Stimulated activated CD8-positive, alpha-beta memory T cell treated with anti-CD3 and anti-CD28 coated beads, Interleukin-12 subunit alpha, Interleukin-12 subunit beta, amount 100 ng/mL, for 1 hour (primary cell): ENCODE results near the gene TSACC.
"Not testable (repeated sequence)": the region's sequence is repeated elsewhere in the genome, so short reads cannot be mapped to it uniquely, and the experiment has no call there.

Experiments used
- DNase-seq: peaks from one replicate; pipeline ENCODE4 v3.0.0-alpha.2; 2020; ENCODE audit warnings: low read depth

The TSACC gene

GRCh38 chr1:156346636-156347035 lies 8.3 kb downstream of the TSACC start:
- DNase-seq, result no peak

- no peak for DNase-seq
Observed at GRCh38 chr1:156347331-156347730, 9.0 kb downstream of the TSACC start.

DNA sequence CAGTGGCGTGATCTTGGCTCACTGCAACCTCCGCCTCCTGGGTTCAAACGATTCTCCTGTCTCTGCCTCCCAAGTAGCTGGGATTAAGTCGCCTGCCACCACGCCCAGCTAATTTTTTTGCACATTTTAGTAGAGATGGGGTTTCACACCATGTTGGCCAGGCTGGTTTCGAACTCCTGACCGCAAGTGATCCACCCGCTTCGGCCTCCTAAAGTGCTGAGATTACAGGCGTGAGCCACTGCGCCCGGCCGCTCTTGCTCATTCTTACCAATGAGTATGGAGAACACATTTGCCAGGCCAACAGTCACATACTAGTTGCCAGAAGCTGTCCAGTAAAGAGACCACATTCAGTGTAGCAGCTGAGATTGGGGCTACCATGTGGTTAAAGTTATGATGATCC lies 14.2 kb downstream of the TSACC start:
- DNase-seq, result not testable (repeated sequence)

DNA sequence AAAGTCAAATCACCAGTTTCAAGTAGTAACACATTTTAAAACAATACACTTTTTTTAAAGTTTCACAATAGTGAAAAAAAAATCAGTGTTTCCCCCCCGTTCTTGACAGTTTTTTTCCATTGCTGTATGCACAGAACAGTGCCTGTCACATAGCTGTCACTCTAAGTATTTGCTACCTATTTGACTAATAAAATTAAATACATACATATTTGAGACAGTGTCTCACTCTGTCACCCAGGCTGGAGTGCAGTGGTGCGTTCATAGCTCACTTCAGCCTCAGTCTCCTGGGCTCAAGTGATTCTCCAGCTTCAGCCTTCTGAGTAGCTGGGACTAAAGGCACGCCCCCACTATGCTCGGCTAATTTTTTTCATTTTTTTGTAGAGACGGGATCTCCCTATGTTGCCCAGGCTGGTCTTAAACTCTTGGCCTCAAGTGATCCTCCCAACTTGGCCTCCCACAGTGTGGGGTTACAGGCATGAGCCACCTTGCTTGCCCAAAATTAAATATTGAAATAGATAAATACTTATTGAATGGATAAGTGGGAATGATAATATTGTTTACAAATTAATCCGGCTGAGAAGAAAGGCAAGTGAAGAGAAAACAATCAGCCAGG lies 18.0 kb downstream of the TSACC start:
- no peak for DNase-seq

- DNase-seq, result peak; percentile 44
Observed at GRCh38 chr1:156356875-156357534, 18.7 kb downstream of the TSACC start.

DNA sequence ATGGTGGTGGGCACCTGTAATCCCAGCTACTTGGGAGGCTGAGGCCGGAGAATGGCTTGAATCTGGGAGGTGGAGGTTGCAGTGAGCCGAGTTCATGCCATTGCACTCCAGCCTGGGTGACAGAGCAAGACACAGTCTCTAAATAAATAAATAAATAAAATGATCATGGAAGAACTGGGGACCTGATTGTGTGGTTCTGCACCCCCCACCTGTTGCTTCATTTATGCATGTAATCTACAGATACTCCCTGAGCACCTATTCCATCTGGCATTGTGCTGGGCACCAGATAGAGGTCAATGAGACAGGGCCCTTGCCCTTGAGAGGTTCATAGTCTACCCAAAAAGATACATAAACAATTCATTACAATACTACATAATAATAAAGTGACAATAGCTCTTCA lies 19.7 kb downstream of the TSACC start:
- no peak for DNase-seq

DNA sequence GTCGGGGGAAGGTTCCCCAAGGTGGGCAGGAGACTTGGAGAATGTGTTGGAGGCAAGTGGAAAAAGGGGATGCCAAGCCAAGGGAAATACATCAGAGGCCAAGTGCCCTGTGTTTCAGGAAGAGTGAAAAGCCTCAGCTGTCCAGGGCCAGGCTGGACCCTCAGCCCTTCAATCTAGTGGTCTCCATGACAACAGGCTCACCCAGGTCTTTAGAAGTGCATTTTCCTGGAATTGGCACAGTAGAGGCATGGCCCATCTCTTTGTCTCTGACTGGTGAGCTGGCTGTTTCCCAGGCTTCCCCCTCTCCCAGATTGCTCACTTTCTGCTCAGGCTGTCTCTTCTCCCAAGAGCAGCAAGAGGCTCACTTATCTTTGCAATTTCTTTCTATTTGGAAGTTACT lies 20.3 kb downstream of the TSACC start:
- no peak for DNase-seq

DNA sequence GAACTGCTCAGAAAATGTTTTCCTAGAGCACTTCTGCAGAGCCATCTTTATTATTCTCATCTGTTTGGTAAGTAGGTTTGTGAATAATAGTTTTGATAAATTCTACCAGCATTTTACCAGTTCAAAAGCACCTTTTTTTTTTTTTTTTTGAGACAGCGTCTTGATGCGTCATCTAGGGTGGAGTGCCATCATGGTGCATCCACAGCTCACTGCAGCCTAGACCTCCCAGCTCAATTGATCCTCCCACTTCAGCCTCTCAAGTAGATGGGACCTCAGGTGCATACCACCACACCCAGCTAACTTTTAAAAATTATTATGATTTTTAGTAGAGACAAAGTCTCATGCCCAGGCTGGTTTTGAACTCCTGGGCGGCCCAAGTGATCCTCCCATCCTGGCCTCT lies 20.9 kb downstream of the TSACC start:
- no peak for DNase-seq

GRCh38 chr1:156359973-156360372 lies 21.6 kb downstream of the TSACC start:
- DNase-seq, result no peak

DNA sequence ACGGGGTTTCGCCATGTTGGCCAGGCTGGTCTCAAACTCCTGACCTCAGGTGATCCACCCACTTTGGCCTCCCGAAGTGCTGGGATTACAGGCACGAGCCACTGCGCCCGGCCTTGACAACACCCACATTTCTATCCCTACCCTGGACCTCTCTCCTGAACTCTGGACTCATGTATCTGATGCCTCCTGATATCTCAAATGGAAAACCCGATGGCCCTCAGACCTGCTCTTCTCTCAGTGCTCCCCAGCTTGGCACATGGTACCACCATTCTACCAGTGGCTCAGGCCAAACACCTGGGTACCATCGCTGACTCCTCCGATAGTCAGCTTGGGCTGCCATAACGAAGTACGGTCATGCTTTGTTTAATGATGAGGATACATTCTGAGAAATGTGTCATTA lies 22.2 kb downstream of the TSACC start:
- DNase-seq, result no peak

DNA sequence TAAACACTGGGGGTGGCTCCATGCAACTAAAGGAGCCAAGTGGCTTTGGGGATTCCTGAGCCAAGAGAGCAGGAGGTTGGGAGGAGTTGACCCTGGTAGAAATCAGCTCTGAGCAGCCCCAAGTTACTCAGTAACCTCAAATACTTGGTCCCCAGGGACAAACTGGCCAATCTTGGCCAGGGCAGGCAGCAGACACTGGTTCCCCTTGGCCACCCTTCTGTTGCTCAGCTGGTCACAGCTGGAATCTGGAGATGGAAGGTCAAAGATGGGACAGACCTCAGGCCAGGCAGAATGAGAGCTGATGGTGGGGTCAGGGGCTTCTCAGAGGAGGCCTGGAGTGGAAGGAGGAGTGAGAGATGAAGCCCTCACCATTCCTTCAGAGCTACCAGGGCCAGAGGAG lies 27.4 kb downstream of the TSACC start:
- no peak for DNase-seq

- DNase-seq, result no peak
Observed at GRCh38 chr1:156366378-156367166, 28.2 kb downstream of the TSACC start.

DNA sequence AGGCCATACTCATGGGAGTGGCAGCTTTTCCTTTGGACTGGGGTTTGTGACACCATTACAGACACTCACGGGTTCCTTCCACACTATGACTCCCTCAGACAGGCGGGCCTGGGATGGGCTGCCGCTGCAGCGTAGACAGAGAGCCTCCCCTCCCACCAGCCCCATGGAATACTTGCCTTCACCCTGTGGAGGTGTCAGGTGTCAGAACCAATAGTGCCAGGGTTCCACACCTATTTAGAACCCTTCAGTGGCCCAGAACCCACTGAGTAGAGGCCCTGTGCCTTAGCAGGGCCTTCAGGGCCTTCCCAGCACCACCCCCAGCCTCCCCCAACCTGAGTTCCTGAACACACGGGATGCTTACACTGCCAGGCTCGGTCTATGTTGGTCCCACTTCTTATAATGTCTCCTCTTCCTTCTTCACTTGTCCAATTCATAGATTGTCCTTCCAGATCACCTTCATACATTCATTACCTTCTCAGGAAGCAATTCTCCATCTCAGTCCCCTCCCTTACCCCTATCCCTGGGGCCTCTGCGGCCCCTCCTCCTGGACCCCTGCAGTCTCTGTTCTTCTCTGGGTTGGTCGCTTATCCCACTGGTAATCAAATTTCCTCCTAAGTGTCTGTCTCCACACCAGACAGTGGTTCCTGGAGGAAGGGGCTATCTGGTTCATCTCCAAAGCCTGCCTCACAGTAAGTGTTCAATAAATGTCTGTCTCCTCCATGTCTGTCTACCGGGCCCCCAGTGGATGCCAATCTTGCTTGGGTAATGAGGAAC lies 29.2 kb downstream of the TSACC start:
- DNase-seq, result no peak

DNA sequence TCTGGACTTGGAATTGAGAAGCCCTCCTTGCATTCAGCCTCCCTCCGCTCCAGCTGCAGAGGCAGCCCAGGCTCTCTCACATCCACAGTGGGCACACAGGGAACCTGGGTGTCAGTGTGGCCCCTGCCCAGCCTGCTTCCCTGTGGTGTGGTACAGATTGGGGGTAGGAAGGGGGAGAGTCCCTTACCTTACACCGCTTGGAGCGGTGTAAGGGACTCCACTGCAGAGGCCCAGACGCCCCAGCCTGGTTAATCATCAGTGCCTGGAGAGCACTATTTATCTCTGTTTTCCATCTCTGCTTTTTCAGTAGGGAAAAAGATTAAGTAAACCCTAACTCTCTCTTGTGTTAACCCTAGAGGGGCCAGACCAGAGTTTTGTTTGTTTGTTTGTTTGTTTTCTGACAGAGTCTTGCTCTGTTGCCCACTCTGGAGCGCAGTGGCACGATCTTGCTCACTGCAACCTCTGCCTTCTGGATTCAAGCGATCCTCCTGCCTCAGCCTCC lies 29.9 kb downstream of the TSACC start:
- no peak for DNase-seq

- DNase-seq, result no peak
Observed at GRCh38 chr1:156368889-156369684, 30.8 kb downstream of the TSACC start, which contains the start of gene RHBG. Gene RHBG (plus strand): TSS chr1:156369211. CDS start chr1:156369250, 39 bp downstream.

GRCh38 chr1:156369685-156370286 lies 31.5 kb downstream of the TSACC start:
- not testable (repeated sequence) for DNase-seq

GRCh38 chr1:156371553-156372264 lies 33.4 kb downstream of the TSACC start:
- DNase-seq, result no peak

DNA sequence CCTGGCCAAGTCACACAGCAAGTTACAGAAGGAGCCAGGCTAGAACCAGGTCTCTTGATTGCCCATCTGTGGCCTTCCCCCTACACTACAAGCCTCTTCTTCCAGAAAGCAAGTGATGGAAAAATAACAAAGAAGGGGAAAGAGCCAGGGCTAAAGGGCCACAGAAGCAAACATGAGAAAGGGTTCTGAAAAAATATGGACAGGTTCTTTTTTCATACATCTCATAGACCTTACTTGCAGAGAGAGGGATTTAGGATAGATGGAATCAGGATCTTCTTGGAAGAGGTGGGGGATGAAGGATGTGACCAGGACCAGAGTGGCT lies 33.9 kb downstream of the TSACC start:
- DNase-seq, result no peak

DNA sequence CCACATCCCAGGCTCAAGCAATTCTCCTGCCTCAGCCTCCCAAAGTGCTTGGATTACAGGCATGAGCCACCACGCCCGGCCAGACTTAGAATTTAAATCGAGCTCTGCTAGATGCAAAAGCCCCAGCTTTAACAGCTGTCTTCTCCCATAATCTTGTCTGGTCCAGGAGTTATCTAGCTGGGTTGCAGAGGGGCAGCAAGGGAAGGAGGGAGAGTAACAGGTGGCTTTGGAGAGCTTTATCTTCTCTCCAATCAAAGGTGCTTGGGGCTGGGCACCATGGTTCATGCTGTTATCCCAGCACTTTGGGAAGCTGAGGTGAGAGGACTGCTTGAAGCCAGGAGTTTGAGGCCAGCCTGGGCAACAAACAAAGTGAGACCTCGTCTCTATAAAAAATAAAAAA lies 34.5 kb downstream of the TSACC start:
- DNase-seq, result no peak

- DNase-seq, result no peak
Observed at GRCh38 chr1:156373546-156373945, 35.2 kb downstream of the TSACC start.
